Measurements from ENCODE around the gene SPIRE2.

DNA sequence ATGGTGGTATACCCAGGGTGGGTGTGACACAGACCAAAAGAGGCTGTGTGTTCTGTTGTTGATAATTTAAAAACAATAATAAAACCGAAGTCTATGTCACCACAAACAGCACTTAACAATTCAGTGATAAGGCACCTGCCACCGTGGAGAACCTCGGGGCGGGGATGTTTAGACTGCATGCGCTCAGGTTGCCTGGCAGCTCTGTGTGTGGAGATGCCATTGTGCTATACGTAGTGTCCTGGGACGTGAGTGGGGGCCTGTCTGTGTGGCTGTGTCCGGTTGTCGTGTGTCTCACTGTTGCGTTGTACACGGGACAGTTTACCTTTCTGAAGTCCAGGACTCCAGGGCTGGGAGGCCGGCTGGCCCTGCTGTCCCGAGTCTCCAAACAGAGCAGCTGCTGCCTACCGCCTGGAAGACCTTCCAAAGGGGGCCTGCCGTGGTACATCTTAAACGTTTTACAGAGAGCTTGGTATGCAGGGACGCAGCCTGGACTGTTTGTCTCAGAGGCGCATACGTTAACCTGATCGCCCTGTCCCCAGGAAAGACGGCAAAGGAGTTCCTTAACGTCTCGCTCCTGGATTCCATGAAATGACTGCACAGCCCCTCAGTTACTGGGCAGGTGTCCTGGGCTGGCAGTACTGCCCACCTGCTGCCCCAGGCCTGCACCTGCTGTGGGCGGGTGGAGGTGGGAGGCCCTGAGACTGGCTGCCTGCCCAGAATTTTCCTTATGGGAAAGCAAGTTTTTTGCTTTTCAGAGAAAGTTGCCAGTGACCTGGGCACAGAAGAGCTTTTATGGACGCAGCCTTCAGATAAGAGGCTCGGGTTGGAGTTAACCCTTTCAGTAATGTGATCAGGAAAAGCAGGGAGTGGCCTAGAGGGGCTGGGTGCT is 19.0 kb downstream of the SPIRE2 start:
- TF ChIP-seq POLR2A (IDR thresholded peaks at IDR 0.05): no peak
- TF ChIP-seq, protein P1, sequence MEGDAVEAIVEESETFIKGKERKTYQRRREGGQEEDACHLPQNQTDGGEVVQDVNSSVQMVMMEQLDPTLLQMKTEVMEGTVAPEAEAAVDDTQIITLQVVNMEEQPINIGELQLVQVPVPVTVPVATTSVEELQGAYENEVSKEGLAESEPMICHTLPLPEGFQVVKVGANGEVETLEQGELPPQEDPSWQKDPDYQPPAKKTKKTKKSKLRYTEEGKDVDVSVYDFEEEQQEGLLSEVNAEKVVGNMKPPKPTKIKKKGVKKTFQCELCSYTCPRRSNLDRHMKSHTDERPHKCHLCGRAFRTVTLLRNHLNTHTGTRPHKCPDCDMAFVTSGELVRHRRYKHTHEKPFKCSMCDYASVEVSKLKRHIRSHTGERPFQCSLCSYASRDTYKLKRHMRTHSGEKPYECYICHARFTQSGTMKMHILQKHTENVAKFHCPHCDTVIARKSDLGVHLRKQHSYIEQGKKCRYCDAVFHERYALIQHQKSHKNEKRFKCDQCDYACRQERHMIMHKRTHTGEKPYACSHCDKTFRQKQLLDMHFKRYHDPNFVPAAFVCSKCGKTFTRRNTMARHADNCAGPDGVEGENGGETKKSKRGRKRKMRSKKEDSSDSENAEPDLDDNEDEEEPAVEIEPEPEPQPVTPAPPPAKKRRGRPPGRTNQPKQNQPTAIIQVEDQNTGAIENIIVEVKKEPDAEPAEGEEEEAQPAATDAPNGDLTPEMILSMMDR (IDR thresholded peaks at IDR 0.05): no peak
